Left ventricle myocardium inferior (tissue), 1 donor: ENCODE data around the gene XG. TPM values are rescaled to one million over a fixed set of nuclear protein-coding genes. Genes with fewer than 3 reads are reported as not detected.
"Not testable (repeated sequence)": the region's sequence is repeated elsewhere in the genome, so short reads cannot be mapped to it uniquely, and the experiment has no call there.

ENCODE experiments used
- DNase-seq: peaks from one replicate; pipeline ENCODE4 v3.0.0-alpha.2; 2020
- H3K27ac ChIP-seq: fragments of 200-600 bp; replicated peaks from 2 replicates; pipeline ENCODE4 v1.8.0; 2021
- H3K27me3 ChIP-seq: fragments of 200-600 bp; 2 replicates; pipeline ENCODE4 v1.8.0; 2021; ENCODE audit warnings: low read depth
- H3K36me3 ChIP-seq: fragments of 200-600 bp; 2 replicates; pipeline ENCODE4 v1.8.0; 2021
- H3K4me1 ChIP-seq: fragments of 200-600 bp; 2 replicates; pipeline ENCODE4 v1.8.0; 2021
- H3K4me3 ChIP-seq: fragments of 200-600 bp; 2 replicates; pipeline ENCODE4 v1.8.0; 2021; ENCODE audit warnings: mild to moderate bottlenecking, moderate library complexity
- H3K9me3 ChIP-seq: fragments of 200-600 bp; replicated peaks from 2 replicates; pipeline ENCODE4 v1.8.0; 2021
- intact Hi-C: fragments of 100-400 bp; cut with micrococcal nuclease; formaldehyde crosslinking; loops from one replicate; pipeline ENCODE4 v1.11.0; 2022
- total RNA-seq: library from RNA; stranded (reverse); fragmentation: NEBNext Ultra II Directional; extraction: Animal tissue kit (Norgen Biotek cat#: 25700); gene quantifications from one replicate; pipeline ENCODE4 v1.2.1, GENCODE V29; 2021
- TF ChIP-seq, protein P1 (sequence below): fragments of 200-600 bp; IDR thresholded peaks from 2 replicates; pipeline ENCODE4 v1.8.0; 2021; ENCODE audit warnings: antibody characterized with exemption, mild to moderate bottlenecking, borderline replicate concordance
- donor health status: DM: no; HTN: yes; CAD: no; lungs with severe emphysema.

The XG gene
- total RNA-seq, 1 donor from 2014 or later, result 0.63 TPM

GRCh38 chrX:2799369-2799768 is 47.5 kb downstream of the XG start:
- no peak for DNase-seq
- Histone ChIP-seq H3K9me3 (no peaks in the 10 kb centered on the region), H3K27ac (no peak overlapping the region), H3K4me3 (no peak overlapping the region), H3K4me1 (no peaks in the 10 kb centered on the region), H3K36me3 (no peaks in the 10 kb centered on the region), H3K27me3 (no peaks in the 10 kb centered on the region)
- TF ChIP-seq, protein P1, sequence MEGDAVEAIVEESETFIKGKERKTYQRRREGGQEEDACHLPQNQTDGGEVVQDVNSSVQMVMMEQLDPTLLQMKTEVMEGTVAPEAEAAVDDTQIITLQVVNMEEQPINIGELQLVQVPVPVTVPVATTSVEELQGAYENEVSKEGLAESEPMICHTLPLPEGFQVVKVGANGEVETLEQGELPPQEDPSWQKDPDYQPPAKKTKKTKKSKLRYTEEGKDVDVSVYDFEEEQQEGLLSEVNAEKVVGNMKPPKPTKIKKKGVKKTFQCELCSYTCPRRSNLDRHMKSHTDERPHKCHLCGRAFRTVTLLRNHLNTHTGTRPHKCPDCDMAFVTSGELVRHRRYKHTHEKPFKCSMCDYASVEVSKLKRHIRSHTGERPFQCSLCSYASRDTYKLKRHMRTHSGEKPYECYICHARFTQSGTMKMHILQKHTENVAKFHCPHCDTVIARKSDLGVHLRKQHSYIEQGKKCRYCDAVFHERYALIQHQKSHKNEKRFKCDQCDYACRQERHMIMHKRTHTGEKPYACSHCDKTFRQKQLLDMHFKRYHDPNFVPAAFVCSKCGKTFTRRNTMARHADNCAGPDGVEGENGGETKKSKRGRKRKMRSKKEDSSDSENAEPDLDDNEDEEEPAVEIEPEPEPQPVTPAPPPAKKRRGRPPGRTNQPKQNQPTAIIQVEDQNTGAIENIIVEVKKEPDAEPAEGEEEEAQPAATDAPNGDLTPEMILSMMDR, result no peak
- intact Hi-C loops, result no loop called here

GRCh38 chrX:2799980-2800379 is 48.1 kb downstream of the XG start:
- DNase-seq, intact Hi-C loops, H3K4me1 ChIP-seq, H3K27me3 ChIP-seq, H3K4me3 ChIP-seq, H3K9me3 ChIP-seq, H3K36me3 ChIP-seq, H3K27ac ChIP-seq: not testable (repeated sequence)

DNA sequence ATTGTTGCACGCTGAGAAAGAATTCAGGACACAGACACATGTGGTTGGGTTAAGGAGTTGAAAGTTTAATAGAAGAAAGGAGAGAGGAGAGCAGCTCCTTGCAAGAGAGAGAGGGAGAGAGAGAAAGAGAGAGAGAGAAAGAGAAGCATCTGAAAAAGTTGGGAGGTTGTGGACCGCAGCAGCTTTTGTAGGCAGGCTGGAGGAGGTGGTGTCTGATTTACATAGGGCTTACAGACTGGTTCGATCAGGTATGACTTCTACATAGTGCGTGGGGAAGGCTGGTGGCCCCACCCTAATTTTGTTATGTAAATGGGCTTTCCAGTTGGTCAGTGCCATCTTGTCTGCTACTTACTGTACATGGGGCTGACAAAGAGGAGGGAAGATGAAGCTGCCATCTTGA is 49.4 kb downstream of the XG start:
- no peak for DNase-seq
- TF ChIP-seq, protein P1, result no peak
- Histone ChIP-seq H3K4me3 (no peak overlapping the region), H3K9me3 (no peaks in the 10 kb centered on the region), H3K27ac (no peak overlapping the region), H3K4me1 (no peaks in the 10 kb centered on the region), H3K27me3 (no peaks in the 10 kb centered on the region), H3K36me3 (no peaks in the 10 kb centered on the region)
- intact Hi-C loops, result no loop called here

DNA sequence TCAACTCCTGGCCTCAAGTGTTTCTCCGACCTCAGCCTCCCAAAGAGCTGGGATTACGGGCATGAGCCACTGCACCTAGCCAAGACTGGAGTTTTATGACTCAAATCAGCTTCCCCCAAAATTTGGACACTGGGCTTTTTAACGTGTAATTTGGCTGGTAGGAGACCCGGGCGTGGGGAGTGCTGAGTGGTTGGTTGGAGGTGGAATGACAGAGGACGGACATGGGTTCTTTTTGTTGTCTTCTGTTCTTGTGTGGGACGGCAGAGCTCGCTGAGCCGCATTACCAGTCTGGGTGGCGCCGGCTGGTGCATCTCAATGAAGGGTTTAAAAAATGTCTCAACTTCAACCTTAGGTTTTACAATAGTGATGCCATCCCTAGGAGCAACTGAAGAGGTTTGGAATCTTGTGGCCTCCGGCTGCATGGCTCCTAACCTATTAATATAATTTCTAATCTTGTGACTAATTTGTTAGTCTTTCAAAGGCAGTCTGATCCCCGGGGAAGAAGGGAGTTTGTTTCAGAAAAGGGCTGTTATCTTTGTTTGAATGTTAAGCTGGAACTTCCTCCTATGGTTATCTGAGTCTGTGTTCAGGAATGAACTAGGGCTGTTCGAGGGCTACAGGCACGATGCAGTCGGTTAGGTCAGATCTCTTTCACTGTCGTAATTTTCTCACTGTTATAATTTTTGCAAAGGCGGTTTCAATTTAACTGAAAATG is 50.7 kb downstream of the XG start:
- intact Hi-C loops, H3K27me3 ChIP-seq, H3K4me3 ChIP-seq, H3K9me3 ChIP-seq, H3K36me3 ChIP-seq, DNase-seq, H3K27ac ChIP-seq, H3K4me1 ChIP-seq: not testable (repeated sequence)

DNA sequence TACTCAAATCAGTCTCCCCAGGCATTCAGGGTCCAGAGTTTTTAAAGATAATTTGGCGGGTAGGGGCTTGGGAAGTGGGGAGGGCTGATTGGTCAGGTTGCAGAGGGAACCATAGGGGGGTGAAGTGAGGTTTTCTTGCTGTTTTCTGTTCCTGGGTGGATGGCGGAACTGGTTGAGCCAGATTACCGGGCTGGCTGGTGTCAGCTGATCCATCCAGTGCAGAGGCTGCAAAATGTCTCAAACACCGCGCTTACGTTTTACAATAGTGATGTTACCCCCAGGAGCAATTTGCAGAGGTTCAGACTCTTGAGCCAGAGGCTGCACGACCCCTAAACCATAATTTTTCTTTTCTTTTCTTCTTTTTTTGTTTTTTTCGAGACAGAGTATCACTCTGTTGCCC is 51.6 kb downstream of the XG start:
- H3K9me3 ChIP-seq, result not testable (repeated sequence)

DNA sequence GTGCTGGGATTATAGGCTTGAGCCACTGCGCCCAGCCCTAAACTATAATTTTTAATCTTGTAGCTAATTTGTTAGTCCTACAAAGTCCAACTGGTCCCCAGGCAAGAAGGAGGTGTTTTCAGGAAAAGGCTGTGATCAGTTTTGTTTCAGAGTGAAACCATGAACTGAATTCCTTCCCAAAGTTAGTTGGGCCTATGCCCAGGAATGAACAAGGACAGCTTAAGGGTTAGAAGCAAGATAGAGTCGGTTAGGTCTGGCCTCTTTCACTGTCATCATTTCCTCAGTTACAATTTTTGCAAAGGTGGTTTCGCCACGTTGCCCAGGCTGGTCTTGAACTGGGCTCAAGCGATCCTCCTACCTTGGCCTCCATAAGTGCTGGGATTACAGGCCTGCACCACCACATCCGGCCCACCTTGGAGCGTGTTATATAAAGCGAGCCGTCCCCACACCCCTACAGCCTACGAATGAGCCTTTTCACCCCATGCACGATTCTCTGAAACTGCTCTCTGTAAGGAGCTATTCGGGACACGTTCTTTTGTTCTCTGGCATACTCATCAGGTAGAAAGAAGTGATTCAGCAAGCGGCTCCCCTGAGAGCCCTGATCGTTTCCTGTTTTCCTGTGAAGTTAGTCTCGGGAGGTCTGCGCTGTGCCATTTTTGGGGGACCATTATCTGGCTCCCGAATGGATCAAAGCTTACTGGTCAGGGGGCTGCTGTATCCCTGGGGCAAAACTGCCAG is 52.4 kb downstream of the XG start:
- peak overlapping the region; percentile 11 for H3K4me3 ChIP-seq
- intact Hi-C loops, H3K4me1 ChIP-seq, H3K27ac ChIP-seq, DNase-seq, H3K27me3 ChIP-seq, H3K36me3 ChIP-seq, H3K9me3 ChIP-seq: not testable (repeated sequence)

More for the DNA sequence above, 51.6 kb downstream of the XG start:
- intact Hi-C loops, H3K27me3 ChIP-seq, H3K27ac ChIP-seq, DNase-seq, H3K4me3 ChIP-seq, H3K36me3 ChIP-seq, H3K4me1 ChIP-seq: not testable (repeated sequence)

GRCh38 chrX:2804858-2805257 is 53.0 kb downstream of the XG start:
- H3K9me3 ChIP-seq, intact Hi-C loops, H3K36me3 ChIP-seq, H3K27me3 ChIP-seq, H3K27ac ChIP-seq, H3K4me1 ChIP-seq: not testable (repeated sequence)
- peak; percentile 22 for DNase-seq
- peak overlapping the region; percentile 11 for H3K4me3 ChIP-seq

GRCh38 chrX:2811271-2811670 is 59.4 kb downstream of the XG start:
- H3K4me1 ChIP-seq, result no peaks in the 10 kb centered on the region
- no peaks in the 10 kb centered on the region for H3K9me3 ChIP-seq
- DNase-seq, result no peak
- H3K36me3 ChIP-seq, result no peaks in the 10 kb centered on the region
- no peak overlapping the region for H3K27ac ChIP-seq
- no peaks in the 10 kb centered on the region for H3K27me3 ChIP-seq
- no peak overlapping the region for H3K4me3 ChIP-seq
- TF ChIP-seq, protein P1, result no peak
- intact Hi-C loops, result loop anchor here (10.0 kb wide), 1 partner anchor 166 kb away; no protein-coding TSS in a partner anchor
